PC-3 (cell line): ENCODE measurements around the gene RGL3. TPM values are rescaled to one million over a fixed set of nuclear protein-coding genes. Genes with fewer than 3 reads are reported as not detected.

Experiments
- ATAC-seq: fragments of 200-7000 bp; cut with Tn5 transposase; 2 replicates; pipeline ENCODE4 v1.9.1; 2020; ENCODE audit warnings: mild to moderate bottlenecking, moderate library complexity
- BruUV-seq: library from RNA; stranded (reverse); fragments of 400-500 nt; replicated peaks from 2 replicates; lab custom pipeline; 2021; lab: Mats Ljungman, UMichigan
- CTCF ChIA-PET: fragments of 300-600 bp; sonication (Branson Sonifier 250); formaldehyde crosslinking; loops from one replicate; lab custom pipeline; 2022; ENCODE audit warnings: antibody characterized with exemption; lab: Charles Lee
- POLR2A ChIA-PET: fragments of 300-600 bp; sonication (Branson Sonifier 250); formaldehyde crosslinking; loops from one replicate; lab custom pipeline; 2022; ENCODE audit warnings: antibody characterized with exemption; ENCODE audit not compliant: unreplicated experiment; lab: Charles Lee
- DNase-seq: peaks from one replicate; pipeline ENCODE4 v3.0.0-alpha.2; 2015
- H2AFZ ChIP-seq: fragments of 300-600 bp; sonication (generic); 2 replicates; pipeline ENCODE4 v1.6.0; 2016; ENCODE audit warnings: antibody characterized with exemption, low read length
- H3F3A ChIP-seq: fragments of 300-600 bp; sonication (generic); one replicate; pipeline ENCODE4 v1.6.0; 2017; ENCODE audit warnings: antibody characterized with exemption, low read length, control low read depth, mild to moderate bottlenecking; ENCODE audit not compliant: unreplicated experiment
- H3K27ac ChIP-seq: fragments of 300-600 bp; sonication (generic); 2 replicates; pipeline ENCODE4 v1.5.1; 2016; ENCODE audit warnings: mild to moderate bottlenecking, low read length
- H3K27me3 ChIP-seq: fragments of 300-600 bp; sonication (generic); 2 replicates; pipeline ENCODE4 v1.6.1; 2016; ENCODE audit warnings: low read length, mixed read lengths
- H3K36me3 ChIP-seq: fragments of 300-600 bp; sonication (generic); 2 replicates; pipeline ENCODE4 v1.6.1; 2016; ENCODE audit warnings: low read depth, mixed run types, low read length, mixed read lengths
- H3K4me1 ChIP-seq: fragments of 300-600 bp; sonication (generic); 2 replicates; pipeline ENCODE4 v1.5.1; 2016; ENCODE audit warnings: low read length; ENCODE audit not compliant: insufficient read depth
- H3K4me2 ChIP-seq: fragments of 300-600 bp; sonication (generic); 2 replicates; pipeline ENCODE4 v1.6.0; 2016; ENCODE audit warnings: low read length
- H3K4me3 ChIP-seq: fragments of 300-600 bp; sonication (generic); 2 replicates; pipeline ENCODE4 v1.5.1; 2016; ENCODE audit warnings: mild to moderate bottlenecking, low read length, mixed read lengths
- H3K79me2 ChIP-seq: fragments of 300-600 bp; sonication (generic); 2 replicates; pipeline ENCODE4 v1.6.1; 2017; ENCODE audit warnings: low read length, mixed read lengths
- H3K9ac ChIP-seq: fragments of 300-600 bp; sonication (generic); 2 replicates; pipeline ENCODE4 v1.6.0; 2016; ENCODE audit warnings: mild to moderate bottlenecking, low read length
- H3K9me2 ChIP-seq: fragments of 300-600 bp; sonication (generic); replicated peaks from 2 replicates; pipeline ENCODE4 v1.6.1; 2016; ENCODE audit warnings: mixed run types, low read length, mixed read lengths
- H3K9me3 ChIP-seq: fragments of 300-600 bp; sonication (generic); 2 replicates; pipeline ENCODE4 v1.6.1; 2016; ENCODE audit warnings: low read length, mixed read lengths
- H4K20me1 ChIP-seq: fragments of 300-600 bp; sonication (generic); 2 replicates; pipeline ENCODE4 v1.6.1; 2016; ENCODE audit warnings: low read length, mixed read lengths
- CTCF ChIP-seq: fragments of 300-600 bp; sonication (generic); conservative IDR thresholded peaks from 2 replicates; pipeline ENCODE4 v1.5.1; 2017; ENCODE audit warnings: antibody characterized with exemption, low read depth, mild to moderate bottlenecking, low read length
- EZH2 ChIP-seq: fragments of 300-600 bp; sonication (generic); IDR thresholded peaks from one replicate; pipeline ENCODE4 v1.6.1; 2017; ENCODE audit warnings: antibody characterized with exemption, mild to moderate bottlenecking, low read length; ENCODE audit not compliant: unreplicated experiment
- EZH2phosphoT487 ChIP-seq: fragments of 300-600 bp; sonication (generic); IDR thresholded peaks from 2 replicates; pipeline ENCODE4 v1.6.1; 2018; ENCODE audit warnings: mild to moderate bottlenecking, antibody characterized with exemption, low read length, borderline replicate concordance
- intact Hi-C: fragments of 100-400 bp; cut with micrococcal nuclease; formaldehyde crosslinking; loops from 2 replicates; pipeline ENCODE4 v1.9.0; 2023
- total RNA-seq: library from RNA; depleted of rRNA; stranded (reverse); fragments of >200 nt; gene quantifications from 2 replicates; pipeline ENCODE4 v1.2.3, GENCODE V29; 2014

The RGL3 gene
- total RNA-seq, 1 experiment from 2014 or later: 23.5 TPM

GRCh38 chr19:11375143-11375948, 43.8 kb downstream of the RGL3 start:
- no peaks in the 10 kb centered on the region for H3K36me3 ChIP-seq
- POLR2A ChIA-PET: interaction anchor here (0.6 to 1.9 kb wide), 6 partner anchors 29 to 233 kb away, joined by 3 to 34 read pairs (median 6); partner anchors contain the start of genes CCDC159, RAB3D, RGL3 and TMEM205
- peaks cover 55% of the 10 kb centered on the region for H3K4me1 ChIP-seq
- H3K27ac ChIP-seq: peak overlapping the region; percentile 37
- no peaks in the 10 kb centered on the region for H4K20me1 ChIP-seq
- H3K4me3 ChIP-seq: peak overlapping the region; percentile 68
- peak; percentile 3 for ATAC-seq
- intact Hi-C loops: loop anchor here (1.0 kb wide), 1 partner anchor 36 kb away; the partner anchor contains the start of gene RAB3D
- H3K9me2 ChIP-seq: no peaks in the 10 kb centered on the region
- DNase-seq: peak; percentile 49
- peaks cover 28% of the 10 kb centered on the region for H3K79me2 ChIP-seq
- peak overlapping the region; percentile 52 for H3K9ac ChIP-seq
- H3K9me3 ChIP-seq: no peaks in the 10 kb centered on the region
- CTCF ChIA-PET: interaction anchor here (0.5 to 1.9 kb wide), 9 partner anchors 9 to 1403 kb away, joined by 3 to 13 read pairs (median 5); partner anchors contain the start of genes EPOR and PRKCSH
- TF ChIP-seq EZH2phosphoT487 (no peak), EZH2 (no peak), CTCF (no peak)
- H3K4me2 ChIP-seq: peak overlapping the region; percentile 93
- BruUV-seq: TSS peak; percentile 92
- peaks cover 12% of the 10 kb centered on the region for H3F3A ChIP-seq
- H3K27me3 ChIP-seq: no peaks in the 10 kb centered on the region
- peak overlapping the region; percentile 25 for H2AFZ ChIP-seq

- ChIA-PET POLR2A (interaction anchor here (0.5 to 1.9 kb wide), 8 partner anchors 28 to 232 kb away, joined by 3 to 34 read pairs (median 5); partner anchors contain the start of genes CCDC159, RAB3D, RGL3 and TMEM205), CTCF (interaction anchor here (0.5 to 1.9 kb wide), 9 partner anchors 10 to 1404 kb away, joined by 3 to 13 read pairs (median 5); partner anchors contain the start of genes EPOR and PRKCSH)
- Histone ChIP-seq H3K4me1 (peaks cover 49% of the 10 kb centered on the region), H3K27me3 (no peaks in the 10 kb centered on the region), H3K79me2 (peaks cover 20% of the 10 kb centered on the region), H3K4me3 (peak within 1 kb of the TSS; percentile 68), H3K9me2 (no peaks in the 10 kb centered on the region), H2AFZ (peak within 1 kb of the TSS; percentile 78), H3F3A (peaks cover 12% of the 10 kb centered on the region), H3K9me3 (no peaks in the 10 kb centered on the region), H3K27ac (peak within 1 kb of the TSS; percentile 79), H4K20me1 (no peaks in the 10 kb centered on the region), H3K4me2 (peak within 1 kb of the TSS; percentile 93), H3K36me3 (no peaks in the 10 kb centered on the region), H3K9ac (peak within 1 kb of the TSS; percentile 88)
- TSS peak; percentile 82 for BruUV-seq
- intact Hi-C loops: loop anchor here (1.0 kb wide), 2 partner anchors 28 to 35 kb away; partner anchors contain the start of genes CCDC159, RAB3D and TMEM205
- ATAC-seq: peak; percentile 85
- no peak for TF ChIP-seq EZH2
- no peak for TF ChIP-seq CTCF
- TF ChIP-seq EZH2phosphoT487: no peak
- peak; percentile 100 for DNase-seq
Observed at GRCh38 chr19:11374433-11375142, 44.5 kb downstream of the RGL3 start, which contains the start of gene SWSAP1. TSS of gene SWSAP1 (plus strand) at chr19:11374666. CDS start at chr19:11374681, 15 bp downstream.
